Heart right ventricle (tissue), 16 donors: ENCODE data around the gene HNRNPL. TPM values are rescaled to one million over a fixed set of nuclear protein-coding genes. Genes with fewer than 3 reads are reported as not detected.
"Not testable (repeated sequence)": the region's sequence is repeated elsewhere in the genome, so short reads cannot be mapped to it uniquely, and the experiment has no call there.

Experiments
- ATAC-seq, 8 donors: fragments of 200-7000 bp; cut with Tn5 transposase; one replicate each; pipeline ENCODE4 v1.9.1; 2020; ENCODE audit warnings: mild to moderate bottlenecking in 8 of 8, moderate library complexity in 8 of 8, moderate number of reproducible peaks in 1 of 8
- DNase-seq, 2 donors: peaks; one replicate each; pipeline ENCODE4 v3.0.0-alpha.2; 2020
- H3K27ac ChIP-seq, 10 donors: fragments of 200-600 bp; sonication (generic) in 2 of 10; one replicate each; pipeline versions ENCODE4 v1.5.0 to v1.8.0; 2020 to 2022; ENCODE audit warnings: mild to moderate bottlenecking in 3 of 10
- H3K27me3 ChIP-seq, 7 donors: fragments of 200-600 bp; one replicate each; pipeline ENCODE4 v1.8.0; 2021 to 2022; ENCODE audit warnings: mild to moderate bottlenecking in 2 of 7
- H3K36me3 ChIP-seq, 9 donors: fragments of 200-600 bp; sonication (generic) in 1 of 9; one replicate each; pipeline versions ENCODE4 v1.5.0 to v1.8.0; 2020 to 2022; ENCODE audit warnings: mild to moderate bottlenecking in 2 of 9
- H3K4me1 ChIP-seq, 9 donors: fragments of 200-600 bp; sonication (generic) in 1 of 9; one replicate each; pipeline versions ENCODE4 v1.5.0 to v1.8.0; 2020 to 2022; ENCODE audit warnings: mild to moderate bottlenecking in 4 of 9
- H3K4me3 ChIP-seq, 10 donors: fragments of 200-600 bp; sonication (generic) in 2 of 10; one replicate each; pipeline versions ENCODE4 v1.5.0 to v1.8.0; 2020 to 2022; ENCODE audit warnings: mild to moderate bottlenecking in 7 of 10, moderate library complexity in 2 of 10
- H3K9me3 ChIP-seq, 11 donors: fragments of 200-600 bp in 10 of 11; sonication (generic) in 2 of 11; one replicate each; pipeline versions ENCODE4 v1.5.0 to v1.8.0; 2013 to 2022; ENCODE audit warnings: mild to moderate bottlenecking in 2 of 11, control low read depth in 1 of 11, moderate library complexity in 1 of 11
- CTCF ChIP-seq, 9 donors: fragments of 200-600 bp; sonication (generic) in 2 of 9; IDR thresholded peaks; one replicate each; pipeline versions ENCODE4 v1.5.0 to v1.8.0; 2021 to 2022; ENCODE audit warnings: antibody characterized with exemption in 9 of 9, mild to moderate bottlenecking in 5 of 9, moderate library complexity in 1 of 9
- WGBS, 2 donors: extraction: QIAGEN DNeasy Blood & Tissue Kit; methylation state at CpG; one replicate each; pipeline ENCODE4 v1.1.7; 2013; ENCODE audit warnings: inconsistent platforms in 1 of 2; 5-methylcytosine and 5-hydroxymethylcytosine counted together
- intact Hi-C, 10 donors: fragments of 100-400 bp; cut with DNase I; formaldehyde crosslinking; loops; one replicate each; pipeline versions ENCODE4 v1.11.1 to v1.14.2; 2022
- polyA plus RNA-seq, 2 donors: library from polyadenylated mRNA; stranded (reverse); fragments of 200-250 nt; gene quantifications; one replicate each; pipeline ENCODE4 v1.2.3, GENCODE V29; 2013
- total RNA-seq, 10 donors: library from RNA; stranded (reverse); fragmentation: NEBNext Ultra II Directional in 3 of 10; extraction: Animal tissue kit (Norgen Biotek cat#: 25700) in 3 of 10; gene quantifications; one replicate each; pipeline versions ENCODE4 v1.2.1 to v1.2.4, GENCODE V29; 2021 to 2023
- donor health status: Arrhythmogenic right ventricular cardiomyopathy.
- donor health status: ischemic (EF 13 %, LVEDD 7.1; RV severe dilation, severe dysfunction).
- donor health status: healthy with polysubstance abuse.
- donor health status: DM: no; HTN: yes; CAD: no.
- donor health status: DM: no; HTN: no; CAD: no.
- donor health status: ischemic (EF 25% LVEDD 6.9; RV normal size, moderate dysfunction).
- donor health status: ischemic (EF 25% LVEDD 5.7; RV mildly dilated, moderate dysfunction).
- donor health status: healthy.
- donor health status: DM: yes; HTN: yes; CAD: no.
- donor health status: Ischemic cardiomyopathy.
- donor health status: ischemic (EF 35%, LVEDD 5.7; RV mildly dilated, moderate dysfunction).
- donor health status: nonischemic (EF 11% LVEDD 7.7; RV severe dilation, severe dysfunction).
- donor health status: DM: yes; HTN: yes; CAD: no.
- donor health status: PGD.
- donor health status: ischemic (EF 29% LVEDD 5.4; RV normal size, mild dysfunction).
- donor health status: nonischemic (EF 23%, LVEDD 6.1; RV moderate dilation, normal function).

HNRNPL gene
- total and polyA plus RNA-seq, 12 donors = 130 to 196 (median 170) TPM

GRCh38 chr19:38808741-38809140, 41.0 kb downstream of the HNRNPL start:
- DNase-seq = no peak
- Histone ChIP-seq H3K27ac (no peak overlapping the region), H3K4me3 (no peak overlapping the region), H3K9me3 (no peaks in the 10 kb centered on the region), H3K4me1 (peaks cover 0 to 10% (median 0%) of the 10 kb centered on the region in 9 donors), H3K27me3 (no peaks in the 10 kb centered on the region), H3K36me3 (peaks cover 0 to under 1% (median 0%) of the 10 kb centered on the region in 9 donors)
- no peak for TF ChIP-seq CTCF (IDR thresholded peaks at IDR 0.05)
- WGBS, 2 donors = 93 to 96% methylated on average over 17 of the region's 17 CpGs
- ATAC-seq = no peak
- intact Hi-C loops = no loop called here

- H3K4me3 ChIP-seq, H3K9me3 ChIP-seq, ATAC-seq, H3K27me3 ChIP-seq, H3K36me3 ChIP-seq, DNase-seq, H3K27ac ChIP-seq, intact Hi-C loops: not testable (repeated sequence)
- H3K4me1 ChIP-seq = peaks cover 0 to 10% (median 0%) of the 10 kb centered on the region in 9 donors
- WGBS, 2 donors = 79 to 82% methylated on average over 13 to 14 of the region's 18 CpGs
Measured at GRCh38 chr19:38807374-38808098, 42.2 kb downstream of the HNRNPL start.

GRCh38 chr19:38806371-38806770, 43.4 kb downstream of the HNRNPL start:
- peaks cover 0 to 7% (median 0%) of the 10 kb centered on the region in 9 donors for H3K36me3 ChIP-seq
- WGBS, 2 donors = 92 to 98% methylated on average over 6 of the region's 6 CpGs
- H3K4me3 ChIP-seq = no peak overlapping the region
- DNase-seq (no peak), ATAC-seq (no peak)
- TF ChIP-seq CTCF (IDR thresholded peaks at IDR 0.05) = no peak
- H3K27me3 ChIP-seq = no peaks in the 10 kb centered on the region
- intact Hi-C loops = no loop called here
- peaks cover 0 to 10% (median 0%) of the 10 kb centered on the region in 9 donors for H3K4me1 ChIP-seq
- no peak overlapping the region for H3K27ac ChIP-seq
- no peaks in the 10 kb centered on the region for H3K9me3 ChIP-seq

GRCh38 chr19:38805180-38805579, 44.6 kb downstream of the HNRNPL start:
- DNase-seq (no peak), ATAC-seq (peak in 4 of 8 donors; percentile 51 to 80 (median 70))
- no peak for TF ChIP-seq CTCF (IDR thresholded peaks at IDR 0.05)
- WGBS, 2 donors = 45 to 56% methylated on average over 1 of the region's 1 CpG
- Histone ChIP-seq H3K9me3 (no peaks in the 10 kb centered on the region), H3K27me3 (no peaks in the 10 kb centered on the region), H3K27ac (peak overlapping the region in 6 of 10 donors; percentile 1 to 57 (median 40)), H3K4me1 (peaks cover 0 to 10% (median 0%) of the 10 kb centered on the region in 9 donors), H3K36me3 (peaks cover 0 to 7% (median 0%) of the 10 kb centered on the region in 9 donors), H3K4me3 (no peak overlapping the region)
- intact Hi-C loops = no loop called here

GRCh38 chr19:38803543-38803942, 46.2 kb downstream of the HNRNPL start:
- Histone ChIP-seq H3K9me3 (no peaks in the 10 kb centered on the region), H3K27me3 (no peaks in the 10 kb centered on the region), H3K36me3 (peaks cover 0 to 7% (median 0%) of the 10 kb centered on the region in 9 donors), H3K4me3 (no peak overlapping the region), H3K27ac (no peak overlapping the region), H3K4me1 (peaks cover 0 to 10% (median 0%) of the 10 kb centered on the region in 9 donors)
- DNase-seq = no peak
- TF ChIP-seq CTCF (IDR thresholded peaks at IDR 0.05) = no peak
- WGBS, 2 donors = 91 to 92% methylated on average over 10 of the region's 10 CpGs
- no peak for ATAC-seq
- intact Hi-C loops = no loop called here
